A549 (cell line): ENCODE data around the gene ATXN10. TPM values are rescaled to one million over a fixed set of nuclear protein-coding genes. Genes with fewer than 3 reads are reported as not detected.

Experiments used
- ATAC-seq, 2 experiments: fragments of 200-7000 bp in 1 of 2; fragments of >200 bp in 1 of 2; cut with Nextera tagmentation in 1 of 2; cut with Tn5 transposase in 1 of 2; 3 replicates each; pipeline versions ENCODE4 v1.8.0 to v1.9.1; 2018 to 2020; ENCODE audit warnings: mild to moderate bottlenecking in 1 of 2, moderate library complexity in 1 of 2
- CTCF ChIA-PET: fragments of 300-600 bp; sonication (Branson Sonifier 250); formaldehyde crosslinking; extraction: SDS; loops from one replicate; lab custom pipeline; 2021; ENCODE audit warnings: antibody characterized with exemption, inconsistent platforms; lab: Yijun Ruan, JAX
- POLR2A ChIA-PET: fragments of 350-600 bp; formaldehyde crosslinking; extraction: SDS; loops from one replicate; lab custom pipeline; 2021; ENCODE audit warnings: antibody characterized with exemption, inconsistent platforms; lab: Yijun Ruan, JAX
- DNase-seq, 2 experiments: peaks; one replicate each; pipeline versions ENCODE4 v3.0.0 to v3.0.0-alpha.2; 2011 to 2016; ENCODE audit warnings: low read depth in 1 of 2, low spot score in 1 of 2
- FAIRE-seq: peaks from 2 replicates; lab custom pipeline; 2011; peaks lifted over from hg19 to GRCh38; lab: Jason Lieb, UNC
- H3K27ac ChIP-seq, 2 experiments: fragments of >200 bp; sonication (Bioruptor Twin); formaldehyde crosslinking; 3 replicates each; pipeline ENCODE4 v1.5.1; 2016 to 2017
- H3K4me1 ChIP-seq: fragments of >200 bp; sonication (Bioruptor Twin); formaldehyde crosslinking; 3 replicates; pipeline ENCODE4 v1.6.1; 2016
- H3K4me2 ChIP-seq: fragments of >200 bp; sonication (Bioruptor Twin); formaldehyde crosslinking; 3 replicates; pipeline ENCODE4 v1.6.1; 2016
- H3K4me3 ChIP-seq: fragments of >200 bp; sonication (Bioruptor Twin); formaldehyde crosslinking; 3 replicates; pipeline ENCODE4 v1.5.1; 2016
- H3K9me3 ChIP-seq: fragments of >200 bp; sonication (Bioruptor Twin); formaldehyde crosslinking; 3 replicates; pipeline ENCODE4 v1.6.1; 2016
- CBX8 ChIP-seq: fragments of 200-600 bp; sonication (generic); IDR thresholded peaks from 2 replicates; pipeline ENCODE4 v1.6.1; 2016
- CHD4 ChIP-seq: fragments of 200-600 bp; sonication (generic); IDR thresholded peaks from 2 replicates; pipeline ENCODE4 v1.6.1; 2016; ENCODE audit warnings: antibody characterized with exemption, mild to moderate bottlenecking, borderline replicate concordance
- EHMT2 ChIP-seq: fragments of 200-600 bp; sonication (generic); IDR thresholded peaks from 2 replicates; pipeline ENCODE4 v1.6.1; 2016; ENCODE audit warnings: antibody characterized with exemption, low read depth, mild to moderate bottlenecking, moderate library complexity
- ESRRA ChIP-seq: fragments of 150-350 bp; IDR thresholded peaks from 2 replicates; pipeline ENCODE4 v1.6.1; 2014; ENCODE audit warnings: mild to moderate bottlenecking, low read length, borderline replicate concordance
- FOSB ChIP-seq: fragments of 250-450 bp; sonication (Bioruptor Pico); IDR thresholded peaks from 2 replicates; pipeline ENCODE4 v1.5.0; 2020; ENCODE audit warnings: mild to moderate bottlenecking, moderate library complexity
- FOSL2 ChIP-seq, 2 experiments: fragments of 450-650 bp in 1 of 2; fragments of >200 bp in 1 of 2; sonication (Bioruptor Twin) in 1 of 2; formaldehyde crosslinking; IDR thresholded peaks; 2 replicates each; pipeline versions ENCODE4 v1.5.0 to v1.6.1; 2016 to 2020; ENCODE audit warnings: mild to moderate bottlenecking in 1 of 2, moderate library complexity in 1 of 2
- HEYL ChIP-seq: fragments of 250-450 bp; sonication (Bioruptor Pico); IDR thresholded peaks from 2 replicates; pipeline ENCODE4 v1.8.0; 2021; ENCODE audit warnings: mild to moderate bottlenecking, moderate library complexity
- HOXA7 ChIP-seq: fragments of 250-450 bp; sonication (Bioruptor Pico); IDR thresholded peaks from 2 replicates; pipeline ENCODE4 v1.5.0; 2020; ENCODE audit warnings: mild to moderate bottlenecking, moderate library complexity
- HOXB13 ChIP-seq: fragments of 250-450 bp; sonication (Bioruptor Pico); IDR thresholded peaks from 2 replicates; pipeline ENCODE4 v1.5.0; 2020; ENCODE audit warnings: low read depth, mild to moderate bottlenecking, moderate library complexity
- HOXB5 ChIP-seq: fragments of 250-450 bp; sonication (Bioruptor Pico); IDR thresholded peaks from 2 replicates; pipeline ENCODE4 v1.5.0; 2020; ENCODE audit warnings: mild to moderate bottlenecking, moderate library complexity
- KDM1A ChIP-seq: fragments of 200-600 bp; sonication (generic); IDR thresholded peaks from 2 replicates; pipeline ENCODE4 v1.6.1; 2016; ENCODE audit warnings: low read depth, mild to moderate bottlenecking
- MAZ ChIP-seq: fragments of 150-350 bp; IDR thresholded peaks from 2 replicates; pipeline ENCODE4 v1.6.1; 2014; ENCODE audit warnings: antibody characterized with exemption, low read depth, low read length, borderline replicate concordance
- NFE2L2 ChIP-seq: fragments of 150-350 bp; conservative IDR thresholded peaks from 2 replicates; pipeline ENCODE4 v1.6.1; 2014; ENCODE audit warnings: low read length
- NPAS2 ChIP-seq: fragments of 250-450 bp; sonication (Bioruptor Pico); IDR thresholded peaks from 2 replicates; pipeline ENCODE4 v1.8.0; 2022; ENCODE audit warnings: mild to moderate bottlenecking, moderate library complexity, borderline replicate concordance
- PHF8 ChIP-seq: fragments of 200-600 bp; sonication (generic); IDR thresholded peaks from 2 replicates; pipeline ENCODE4 v1.6.1; 2016; ENCODE audit warnings: low read depth, mild to moderate bottlenecking, antibody characterized with exemption, moderate library complexity, borderline replicate concordance
- RFX5 ChIP-seq: fragments of 450-650 bp; IDR thresholded peaks from 2 replicates; pipeline ENCODE4 v1.7.1; 2014; ENCODE audit warnings: antibody characterized with exemption, mild to moderate bottlenecking, moderate library complexity
- RNF2 ChIP-seq: fragments of 200-600 bp; sonication (generic); IDR thresholded peaks from 2 replicates; pipeline ENCODE4 v1.6.1; 2016; ENCODE audit warnings: low read depth, mild to moderate bottlenecking, antibody characterized with exemption, moderate library complexity, borderline replicate concordance
- SMC3 ChIP-seq: fragments of >200 bp; sonication (Bioruptor Twin); formaldehyde crosslinking; IDR thresholded peaks from 3 replicates; pipeline ENCODE4 v1.6.1; 2018; ENCODE audit warnings: inconsistent platforms
- SREBF2 ChIP-seq: fragments of 450-650 bp; IDR thresholded peaks from 2 replicates; pipeline ENCODE4 v1.6.1; 2014; ENCODE audit warnings: mild to moderate bottlenecking, moderate library complexity
- ZC3H11A ChIP-seq: fragments of 450-650 bp; IDR thresholded peaks from 2 replicates; pipeline ENCODE4 v1.6.1; 2014; ENCODE audit warnings: antibody characterized with exemption, mild to moderate bottlenecking
- ZFP36 ChIP-seq: fragments of 450-650 bp; IDR thresholded peaks from 2 replicates; pipeline ENCODE4 v1.6.1; 2014; ENCODE audit warnings: borderline replicate concordance; ENCODE audit not compliant: partially characterized antibody
- ZNF302 ChIP-seq: fragments of 250-450 bp; sonication (Bioruptor Pico); IDR thresholded peaks from 2 replicates; pipeline ENCODE4 v1.9.0; 2021; ENCODE audit warnings: inconsistent platforms, mild to moderate bottlenecking, moderate library complexity
- ZSCAN20 ChIP-seq: fragments of 250-450 bp; sonication (Bioruptor Pico); IDR thresholded peaks from 2 replicates; pipeline ENCODE4 v1.8.0; 2022; ENCODE audit warnings: mild to moderate bottlenecking, moderate library complexity
- WGBS: methylation state at CpG from one replicate; pipeline ENCODE4 v1.1.6; 2017; ENCODE audit errors: missing lambda C conversion rate; 5-methylcytosine and 5-hydroxymethylcytosine counted together
- polyA plus RNA-seq, 4 experiments: library from polyadenylated mRNA; depleted of rRNA in 3 of 4; stranded (reverse); fragments of >200 nt; fragmentation: RNase III in 1 of 4; extraction: RNeasy Plus Mini Kit Qiagen cat#74134 plus additional on column Dnase treatment in 1 of 4; gene quantifications; 2 replicates in 3 of 4; 3 replicates in 1 of 4; pipeline ENCODE4 v1.2.3, GENCODE V29; 2011 to 2017
- TF ChIP-seq, protein P1 (sequence below): fragments of 250-450 bp; sonication (Bioruptor Pico); IDR thresholded peaks from 2 replicates; pipeline ENCODE4 v1.5.0; 2021; ENCODE audit warnings: mild to moderate bottlenecking, moderate library complexity, borderline replicate concordance
- TF ChIP-seq, protein P2 (sequence below): fragments of >200 bp; sonication (Bioruptor Twin); formaldehyde crosslinking; IDR thresholded peaks from 3 replicates; pipeline ENCODE4 v1.6.1; 2016
- TF ChIP-seq, protein P3 (sequence below): fragments of 450-650 bp; IDR thresholded peaks from 2 replicates; pipeline ENCODE4 v1.6.1; 2014; ENCODE audit warnings: antibody characterized with exemption
- TF ChIP-seq, protein P4 (sequence below): IDR thresholded peaks from 2 replicates; pipeline ENCODE4 v1.6.1; 2012

Gene ATXN10
- polyA plus RNA-seq, 2 of the 4 experiments (the other 2 are of a cell fraction): 126 to 281 TPM

DNA sequence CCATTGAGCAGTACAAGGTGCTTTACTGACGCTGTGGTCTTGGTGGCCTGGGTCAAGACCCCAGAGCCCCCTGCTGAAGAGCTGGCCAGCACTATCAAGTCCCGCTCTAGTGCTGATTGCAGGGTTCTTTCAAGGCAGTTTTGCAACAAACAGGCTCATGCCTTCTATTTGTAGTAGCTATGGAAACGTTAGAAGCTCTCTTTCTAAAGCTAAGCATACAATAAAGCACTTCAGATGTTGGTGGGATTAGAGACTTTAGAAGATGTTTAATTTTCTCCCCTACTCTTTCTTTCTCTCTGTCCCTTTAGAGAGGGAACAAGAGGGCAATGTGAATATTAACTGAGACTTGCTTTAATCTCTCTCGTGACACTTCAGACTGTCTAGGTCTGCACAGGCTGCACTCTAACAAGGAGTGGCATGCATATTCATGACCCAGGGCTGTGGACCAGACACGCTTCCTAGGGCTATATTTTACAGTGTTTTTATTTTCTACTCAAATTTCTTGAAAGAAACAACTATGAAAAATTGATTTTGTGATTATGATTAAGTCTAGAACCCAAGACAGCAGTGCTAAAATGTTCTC is 166.8 kb downstream of the ATXN10 start:
- H3K4me3 ChIP-seq: no peak overlapping the region
- H3K4me2 ChIP-seq: no peak overlapping the region
- ATAC-seq (no peak), DNase-seq (no peak), FAIRE-seq (no peak)
- TF ChIP-seq, protein P1, sequence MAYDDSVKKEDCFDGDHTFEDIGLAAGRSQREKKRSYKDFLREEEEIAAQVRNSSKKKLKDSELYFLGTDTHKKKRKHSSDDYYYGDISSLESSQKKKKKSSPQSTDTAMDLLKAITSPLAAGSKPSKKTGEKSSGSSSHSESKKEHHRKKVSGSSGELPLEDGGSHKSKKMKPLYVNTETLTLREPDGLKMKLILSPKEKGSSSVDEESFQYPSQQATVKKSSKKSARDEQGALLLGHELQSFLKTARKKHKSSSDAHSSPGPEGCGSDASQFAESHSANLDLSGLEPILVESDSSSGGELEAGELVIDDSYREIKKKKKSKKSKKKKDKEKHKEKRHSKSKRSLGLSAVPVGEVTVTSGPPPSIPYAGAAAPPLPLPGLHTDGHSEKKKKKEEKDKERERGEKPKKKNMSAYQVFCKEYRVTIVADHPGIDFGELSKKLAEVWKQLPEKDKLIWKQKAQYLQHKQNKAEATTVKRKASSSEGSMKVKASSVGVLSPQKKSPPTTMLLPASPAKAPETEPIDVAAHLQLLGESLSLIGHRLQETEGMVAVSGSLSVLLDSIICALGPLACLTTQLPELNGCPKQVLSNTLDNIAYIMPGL: no peak
- TF ChIP-seq, protein P2, sequence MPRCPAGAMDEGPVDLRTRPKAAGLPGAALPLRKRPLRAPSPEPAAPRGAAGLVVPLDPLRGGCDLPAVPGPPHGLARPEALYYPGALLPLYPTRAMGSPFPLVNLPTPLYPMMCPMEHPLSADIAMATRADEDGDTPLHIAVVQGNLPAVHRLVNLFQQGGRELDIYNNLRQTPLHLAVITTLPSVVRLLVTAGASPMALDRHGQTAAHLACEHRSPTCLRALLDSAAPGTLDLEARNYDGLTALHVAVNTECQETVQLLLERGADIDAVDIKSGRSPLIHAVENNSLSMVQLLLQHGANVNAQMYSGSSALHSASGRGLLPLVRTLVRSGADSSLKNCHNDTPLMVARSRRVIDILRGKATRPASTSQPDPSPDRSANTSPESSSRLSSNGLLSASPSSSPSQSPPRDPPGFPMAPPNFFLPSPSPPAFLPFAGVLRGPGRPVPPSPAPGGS: no peak
- TF ChIP-seq SMC3 (no peak), ESRRA (no peak), ZNF302 (CRISPR knock-in tag) (no peak), KDM1A (no peak), FOSL2 (IDR thresholded peaks at IDR 0.05) (no peak), FOSL2 (CRISPR knock-in tag; IDR thresholded peaks at IDR 0.05) (no peak), NFE2L2 (no peak), SREBF2 (no peak), FOSB (CRISPR knock-in tag) (no peak), HEYL (CRISPR knock-in tag) (no peak), RNF2 (no peak), HOXA7 (no peak), ZSCAN20 (CRISPR knock-in tag) (no peak)
- H3K4me1 ChIP-seq: peaks cover 4% of the 10 kb centered on the region; the same call in 2 of the 3 replicates
- POLR2A ChIA-PET: no interaction called here
- 88% methylated on average over 5 of the region's 5 CpGs for WGBS
- CTCF ChIA-PET: interaction anchor here (0.6 to 1.3 kb wide), 3 partner anchors 12 to 27 kb away, joined by 3 read pairs; no protein-coding TSS in a partner anchor
- no peaks in the 10 kb centered on the region for H3K9me3 ChIP-seq
- no peak overlapping the region for H3K27ac ChIP-seq

DNA sequence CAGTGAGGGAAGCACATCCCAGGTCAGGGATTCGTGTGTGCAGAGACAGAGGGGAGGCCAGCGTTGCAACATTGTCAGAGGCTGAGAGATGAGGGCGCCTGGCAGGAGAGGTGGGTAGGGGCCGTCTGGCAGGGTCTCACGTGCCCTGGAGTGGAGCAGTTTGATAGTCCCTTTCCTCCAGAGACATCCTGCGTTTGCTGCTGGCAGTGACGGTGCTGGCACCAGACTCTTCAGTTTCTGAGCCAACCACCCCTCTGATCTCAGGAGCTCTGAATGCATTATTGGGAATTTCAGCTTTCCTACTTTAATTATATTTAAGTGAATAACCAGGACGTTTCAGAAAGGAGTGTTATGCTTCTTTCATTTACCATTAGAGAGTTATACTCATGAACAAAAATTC is 168.8 kb downstream of the ATXN10 start:
- CTCF ChIA-PET: interaction anchor here (1.0 to 1.4 kb wide), 2 partner anchors 23 to 262 kb away, joined by 3 to 4 read pairs; no protein-coding TSS in a partner anchor
- Histone ChIP-seq H3K4me2 (no peak overlapping the region), H3K4me3 (no peak overlapping the region), H3K4me1 (peaks cover 4% of the 10 kb centered on the region; the same call in 2 of the 3 replicates), H3K27ac (no peak overlapping the region), H3K9me3 (no peaks in the 10 kb centered on the region)
- 77% methylated on average over 4 of the region's 8 CpGs for WGBS
- POLR2A ChIA-PET: no interaction called here
- no peak for FAIRE-seq
- TF ChIP-seq SREBF2 (no peak), NPAS2 (no peak), RFX5 (no peak), MAZ (no peak), ZNF302 (CRISPR knock-in tag) (no peak), ZC3H11A (no peak), ZSCAN20 (CRISPR knock-in tag) (no peak), PHF8 (no peak), HOXB5 (CRISPR knock-in tag) (no peak), ZFP36 (no peak), CHD4 (no peak), EHMT2 (no peak), HOXB13 (CRISPR knock-in tag) (no peak), HEYL (CRISPR knock-in tag) (no peak), HOXA7 (no peak), CBX8 (no peak)
- TF ChIP-seq, protein P2: no peak
- TF ChIP-seq, protein P3, sequence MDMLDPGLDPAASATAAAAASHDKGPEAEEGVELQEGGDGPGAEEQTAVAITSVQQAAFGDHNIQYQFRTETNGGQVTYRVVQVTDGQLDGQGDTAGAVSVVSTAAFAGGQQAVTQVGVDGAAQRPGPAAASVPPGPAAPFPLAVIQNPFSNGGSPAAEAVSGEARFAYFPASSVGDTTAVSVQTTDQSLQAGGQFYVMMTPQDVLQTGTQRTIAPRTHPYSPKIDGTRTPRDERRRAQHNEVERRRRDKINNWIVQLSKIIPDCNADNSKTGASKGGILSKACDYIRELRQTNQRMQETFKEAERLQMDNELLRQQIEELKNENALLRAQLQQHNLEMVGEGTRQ: no peak
- TF ChIP-seq, protein P4, sequence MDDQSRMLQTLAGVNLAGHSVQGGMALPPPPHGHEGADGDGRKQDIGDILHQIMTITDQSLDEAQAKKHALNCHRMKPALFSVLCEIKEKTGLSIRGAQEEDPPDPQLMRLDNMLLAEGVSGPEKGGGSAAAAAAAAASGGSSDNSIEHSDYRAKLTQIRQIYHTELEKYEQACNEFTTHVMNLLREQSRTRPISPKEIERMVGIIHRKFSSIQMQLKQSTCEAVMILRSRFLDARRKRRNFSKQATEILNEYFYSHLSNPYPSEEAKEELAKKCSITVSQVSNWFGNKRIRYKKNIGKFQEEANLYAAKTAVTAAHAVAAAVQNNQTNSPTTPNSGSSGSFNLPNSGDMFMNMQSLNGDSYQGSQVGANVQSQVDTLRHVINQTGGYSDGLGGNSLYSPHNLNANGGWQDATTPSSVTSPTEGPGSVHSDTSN: no peak
- ATAC-seq: no peak
- no peak for DNase-seq
